Neural cell (in vitro differentiated cells): ENCODE data around the gene ADARB2. TPM values are rescaled to one million over a fixed set of nuclear protein-coding genes. Genes with fewer than 3 reads are reported as not detected.

Experiments used
- H2AFZ ChIP-seq: fragments of 200-600, 300-800 bp; sonication (generic), shearing (Covaris generic); 2 replicates; pipeline ENCODE4 v1.6.0; 2014; ENCODE audit warnings: low read depth, mild to moderate bottlenecking, antibody characterized with exemption, low read length, moderate library complexity
- H3F3A ChIP-seq: fragments of 200-600 bp; shearing (Covaris generic); 2 replicates; pipeline ENCODE4 v1.6.1; 2016; ENCODE audit warnings: mild to moderate bottlenecking, moderate library complexity, mixed read lengths, antibody characterized with exemption, low read length; ENCODE audit not compliant: insufficient read depth, poor library complexity, severe bottlenecking
- H3K27ac ChIP-seq: fragments of 200-600, 300-800 bp; sonication (generic), shearing (Covaris generic); 2 replicates; pipeline ENCODE4 v1.5.1; 2014; ENCODE audit warnings: mild to moderate bottlenecking, low read length, moderate library complexity
- H3K27me3 ChIP-seq: fragments of 300-800, 200-600 bp; sonication (generic), shearing (Covaris generic); 2 replicates; pipeline ENCODE4 v1.6.0; 2014; ENCODE audit warnings: mild to moderate bottlenecking, low read depth, low read length, moderate library complexity; ENCODE audit not compliant: insufficient read depth
- H3K36me3 ChIP-seq: fragments of 300-800, 200-600 bp; sonication (generic), shearing (Covaris generic); 2 replicates; pipeline ENCODE4 v1.5.1; 2014; ENCODE audit warnings: mild to moderate bottlenecking, antibody characterized with exemption, low read length, moderate library complexity; ENCODE audit not compliant: insufficient read depth
- H3K4me2 ChIP-seq: fragments of 300-800, 200-600 bp; sonication (generic), shearing (Covaris generic); 2 replicates; pipeline ENCODE4 v1.6.0; 2014; ENCODE audit warnings: mild to moderate bottlenecking, low read length
- H3K4me3 ChIP-seq: fragments of 300-800, 200-600 bp; sonication (generic), shearing (Covaris generic); 2 replicates; pipeline ENCODE4 v1.5.1; 2014; ENCODE audit warnings: mild to moderate bottlenecking, low read length, moderate library complexity
- H3K79me2 ChIP-seq: fragments of 200-600 bp; shearing (Covaris generic); replicated peaks from 2 replicates; pipeline ENCODE4 v1.6.0; 2014; ENCODE audit warnings: mild to moderate bottlenecking, low read length, moderate library complexity; ENCODE audit not compliant: insufficient read depth
- H3K9ac ChIP-seq: fragments of 300-800, 200-600 bp; sonication (generic), shearing (Covaris generic); 2 replicates; pipeline ENCODE4 v1.6.1; 2016; ENCODE audit warnings: mild to moderate bottlenecking, low read length, mixed read lengths
- H3K9me2 ChIP-seq: fragments of 200-600 bp; shearing (Covaris generic); 2 replicates; pipeline ENCODE4 v1.6.1; 2016; ENCODE audit warnings: mild to moderate bottlenecking, low read length, mixed read lengths; ENCODE audit not compliant: insufficient read depth
- H3K9me3 ChIP-seq: fragments of 200-600, 300-800 bp; sonication (generic), shearing (Covaris generic); 2 replicates; pipeline ENCODE4 v1.6.1; 2016; ENCODE audit warnings: mild to moderate bottlenecking, mixed run types, low read length, moderate library complexity, mixed read lengths
- H4K20me1 ChIP-seq: fragments of 200-600 bp; shearing (Covaris generic); 2 replicates; pipeline ENCODE4 v1.6.1; 2016; ENCODE audit warnings: mild to moderate bottlenecking, mixed run types; ENCODE audit not compliant: insufficient read depth
- EP300 ChIP-seq: fragments of 450-650 bp; conservative IDR thresholded peaks from 2 replicates; pipeline ENCODE4 v1.6.1; 2014; ENCODE audit warnings: antibody characterized with exemption, mild to moderate bottlenecking, moderate library complexity; ENCODE audit not compliant: poor library complexity, severe bottlenecking
- EZH2 ChIP-seq: fragments of 200-600, 300-800 bp; shearing (Covaris generic), sonication (generic); IDR thresholded peaks from 2 replicates; pipeline ENCODE4 v1.6.1; 2014; ENCODE audit warnings: antibody characterized with exemption, low read length, borderline replicate concordance, mild to moderate bottlenecking; ENCODE audit not compliant: insufficient read depth, poor library complexity, severe bottlenecking
- MXI1 ChIP-seq: fragments of 450-650 bp; conservative IDR thresholded peaks from 2 replicates; pipeline ENCODE4 v1.6.1; 2014; ENCODE audit warnings: antibody characterized with exemption, mild to moderate bottlenecking; ENCODE audit not compliant: poor library complexity, severe bottlenecking
- POLR2AphosphoS5 ChIP-seq: IDR thresholded peaks from 2 replicates; pipeline ENCODE4 v1.6.1; 2012
- RAD21 ChIP-seq: fragments of 450-650 bp; conservative IDR thresholded peaks from 2 replicates; pipeline ENCODE4 v1.6.1; 2014; ENCODE audit warnings: antibody characterized with exemption, mild to moderate bottlenecking, moderate library complexity
- SMC3 ChIP-seq: fragments of 450-650 bp; conservative IDR thresholded peaks from 2 replicates; pipeline ENCODE4 v1.6.1; 2014; ENCODE audit warnings: antibody characterized with exemption, mild to moderate bottlenecking, moderate library complexity; ENCODE audit not compliant: poor library complexity
- TAF1 ChIP-seq: IDR thresholded peaks from 2 replicates; pipeline ENCODE4 v1.6.1; 2012; ENCODE audit warnings: low read depth
- polyA plus RNA-seq: library from polyadenylated mRNA; depleted of rRNA; stranded (reverse); fragments of >200 nt; gene quantifications from 2 replicates; pipeline ENCODE4 v1.2.3, GENCODE V29; 2014
- TF ChIP-seq, protein P1 (sequence below): fragments of 450-650 bp; IDR thresholded peaks from 2 replicates; pipeline ENCODE4 v1.5.1; 2014; ENCODE audit warnings: antibody characterized with exemption, mild to moderate bottlenecking, moderate library complexity; ENCODE audit not compliant: poor library complexity, severe bottlenecking
- TF ChIP-seq, protein P2 (sequence below): IDR thresholded peaks from 2 replicates; pipeline ENCODE4 v1.6.1; 2012; ENCODE audit warnings: borderline replicate concordance

ADARB2 gene
- polyA plus RNA-seq, 1 donor from 2014 or later, result 3.6 TPM

DNA sequence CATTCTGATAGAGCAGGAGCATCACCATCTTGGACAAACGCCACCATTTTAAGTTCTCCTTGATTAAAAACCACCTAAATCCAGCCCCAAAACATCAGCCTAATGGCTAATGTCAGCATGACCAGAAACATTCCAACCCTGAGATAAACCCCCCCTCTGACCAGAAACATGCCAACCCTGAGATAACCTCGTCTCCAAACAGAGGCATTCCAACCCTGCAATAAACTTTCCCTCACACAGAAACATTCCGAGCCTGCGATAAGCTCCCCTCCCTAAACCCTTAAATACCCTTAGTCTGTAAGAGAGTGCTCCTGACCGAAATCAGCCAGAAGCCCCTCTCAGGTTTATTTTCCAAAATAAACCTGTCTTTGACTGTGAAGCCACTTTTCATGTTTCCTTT lies 76.5 kb downstream of the ADARB2 start:
- Histone ChIP-seq H3K4me2 (no peak overlapping the region), H3F3A (no peaks in the 10 kb centered on the region), H3K4me3 (no peak overlapping the region), H3K9me2 (no peaks in the 10 kb centered on the region), H3K9ac (no peak overlapping the region), H3K27me3 (no peaks in the 10 kb centered on the region), H2AFZ (no peak overlapping the region), H3K79me2 (no peaks in the 10 kb centered on the region), H3K9me3 (no peaks in the 10 kb centered on the region), H4K20me1 (no peaks in the 10 kb centered on the region), H3K27ac (no peak overlapping the region), H3K36me3 (no peaks in the 10 kb centered on the region)
- TF ChIP-seq EZH2, result no peak
- no peak for TF ChIP-seq EP300
- no peak for TF ChIP-seq POLR2AphosphoS5
- TF ChIP-seq RAD21, result no peak
- no peak for TF ChIP-seq TAF1
- TF ChIP-seq MXI1, result no peak
- TF ChIP-seq, protein P1, sequence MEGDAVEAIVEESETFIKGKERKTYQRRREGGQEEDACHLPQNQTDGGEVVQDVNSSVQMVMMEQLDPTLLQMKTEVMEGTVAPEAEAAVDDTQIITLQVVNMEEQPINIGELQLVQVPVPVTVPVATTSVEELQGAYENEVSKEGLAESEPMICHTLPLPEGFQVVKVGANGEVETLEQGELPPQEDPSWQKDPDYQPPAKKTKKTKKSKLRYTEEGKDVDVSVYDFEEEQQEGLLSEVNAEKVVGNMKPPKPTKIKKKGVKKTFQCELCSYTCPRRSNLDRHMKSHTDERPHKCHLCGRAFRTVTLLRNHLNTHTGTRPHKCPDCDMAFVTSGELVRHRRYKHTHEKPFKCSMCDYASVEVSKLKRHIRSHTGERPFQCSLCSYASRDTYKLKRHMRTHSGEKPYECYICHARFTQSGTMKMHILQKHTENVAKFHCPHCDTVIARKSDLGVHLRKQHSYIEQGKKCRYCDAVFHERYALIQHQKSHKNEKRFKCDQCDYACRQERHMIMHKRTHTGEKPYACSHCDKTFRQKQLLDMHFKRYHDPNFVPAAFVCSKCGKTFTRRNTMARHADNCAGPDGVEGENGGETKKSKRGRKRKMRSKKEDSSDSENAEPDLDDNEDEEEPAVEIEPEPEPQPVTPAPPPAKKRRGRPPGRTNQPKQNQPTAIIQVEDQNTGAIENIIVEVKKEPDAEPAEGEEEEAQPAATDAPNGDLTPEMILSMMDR, result no peak
- TF ChIP-seq SMC3, result no peak
- TF ChIP-seq, protein P2, sequence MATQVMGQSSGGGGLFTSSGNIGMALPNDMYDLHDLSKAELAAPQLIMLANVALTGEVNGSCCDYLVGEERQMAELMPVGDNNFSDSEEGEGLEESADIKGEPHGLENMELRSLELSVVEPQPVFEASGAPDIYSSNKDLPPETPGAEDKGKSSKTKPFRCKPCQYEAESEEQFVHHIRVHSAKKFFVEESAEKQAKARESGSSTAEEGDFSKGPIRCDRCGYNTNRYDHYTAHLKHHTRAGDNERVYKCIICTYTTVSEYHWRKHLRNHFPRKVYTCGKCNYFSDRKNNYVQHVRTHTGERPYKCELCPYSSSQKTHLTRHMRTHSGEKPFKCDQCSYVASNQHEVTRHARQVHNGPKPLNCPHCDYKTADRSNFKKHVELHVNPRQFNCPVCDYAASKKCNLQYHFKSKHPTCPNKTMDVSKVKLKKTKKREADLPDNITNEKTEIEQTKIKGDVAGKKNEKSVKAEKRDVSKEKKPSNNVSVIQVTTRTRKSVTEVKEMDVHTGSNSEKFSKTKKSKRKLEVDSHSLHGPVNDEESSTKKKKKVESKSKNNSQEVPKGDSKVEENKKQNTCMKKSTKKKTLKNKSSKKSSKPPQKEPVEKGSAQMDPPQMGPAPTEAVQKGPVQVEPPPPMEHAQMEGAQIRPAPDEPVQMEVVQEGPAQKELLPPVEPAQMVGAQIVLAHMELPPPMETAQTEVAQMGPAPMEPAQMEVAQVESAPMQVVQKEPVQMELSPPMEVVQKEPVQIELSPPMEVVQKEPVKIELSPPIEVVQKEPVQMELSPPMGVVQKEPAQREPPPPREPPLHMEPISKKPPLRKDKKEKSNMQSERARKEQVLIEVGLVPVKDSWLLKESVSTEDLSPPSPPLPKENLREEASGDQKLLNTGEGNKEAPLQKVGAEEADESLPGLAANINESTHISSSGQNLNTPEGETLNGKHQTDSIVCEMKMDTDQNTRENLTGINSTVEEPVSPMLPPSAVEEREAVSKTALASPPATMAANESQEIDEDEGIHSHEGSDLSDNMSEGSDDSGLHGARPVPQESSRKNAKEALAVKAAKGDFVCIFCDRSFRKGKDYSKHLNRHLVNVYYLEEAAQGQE, result no peak

DNA sequence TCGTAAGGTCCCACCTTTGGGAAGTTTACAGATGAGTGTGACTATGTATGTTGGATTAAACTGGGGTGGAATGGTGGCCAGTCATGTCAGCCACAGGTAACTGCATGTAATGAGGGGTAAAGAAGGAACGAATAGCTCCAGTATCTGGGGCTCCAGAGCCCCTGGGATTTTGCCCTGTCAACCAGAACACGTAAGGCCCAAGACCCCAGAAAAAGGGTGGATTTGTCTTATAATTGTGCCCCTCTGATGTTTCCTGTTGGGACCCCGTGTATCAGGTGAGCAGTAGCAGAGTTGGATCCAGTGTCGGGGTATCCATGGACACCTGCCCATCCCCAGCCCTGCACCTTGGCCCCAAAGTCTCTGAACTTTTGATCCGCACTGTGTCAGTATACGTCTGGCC lies 76.9 kb downstream of the ADARB2 start:
- H3K9me2 ChIP-seq, result no peaks in the 10 kb centered on the region
- H3F3A ChIP-seq, result no peaks in the 10 kb centered on the region
- H3K4me2 ChIP-seq, result no peak overlapping the region
- no peak overlapping the region for H3K4me3 ChIP-seq
- H3K27me3 ChIP-seq, result no peaks in the 10 kb centered on the region
- no peaks in the 10 kb centered on the region for H3K79me2 ChIP-seq
- H4K20me1 ChIP-seq, result no peaks in the 10 kb centered on the region
- H3K36me3 ChIP-seq, result no peaks in the 10 kb centered on the region
- no peak overlapping the region for H3K27ac ChIP-seq
- no peak overlapping the region for H3K9ac ChIP-seq
- no peak overlapping the region for H2AFZ ChIP-seq
- H3K9me3 ChIP-seq, result no peaks in the 10 kb centered on the region
- TF ChIP-seq POLR2AphosphoS5, result no peak
- TF ChIP-seq, protein P1, result no peak
- TF ChIP-seq SMC3, result no peak
- TF ChIP-seq RAD21, result no peak
- no peak for TF ChIP-seq MXI1
